Measurements from ENCODE around the gene STX8.
"Not testable (repeated sequence)": the region's sequence is repeated elsewhere in the genome, so short reads cannot be mapped to it uniquely, and the experiment has no call there.

Gene STX8

DNA sequence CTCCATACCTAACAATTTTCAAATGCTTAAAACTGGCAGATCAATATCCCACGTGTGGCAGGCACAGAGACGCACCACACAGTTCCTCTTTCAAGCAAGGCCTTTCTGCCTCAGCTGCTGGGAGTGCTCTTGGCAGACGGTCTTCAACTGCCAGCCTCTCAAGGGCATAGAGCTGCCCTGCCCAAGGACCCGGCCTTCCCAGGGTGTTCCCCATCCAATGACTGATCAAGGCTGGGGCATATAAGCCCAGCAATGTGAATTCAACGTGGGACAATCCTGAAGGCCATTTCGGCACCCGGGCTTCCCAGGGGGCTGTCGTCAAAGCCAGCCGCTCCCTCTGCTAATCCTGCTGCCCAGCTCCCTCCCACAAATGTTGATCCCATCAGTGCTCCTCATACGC, 107.1 kb downstream of the STX8 start:
- H3K9ac ChIP-seq (ENCODE audit: low read length) = no peak overlapping the region
- no peaks in the 10 kb centered on the region for H3K27me3 ChIP-seq (replicated peaks; ENCODE audit: control insufficient read depth, insufficient read depth, low read length)
- H3K36me3 ChIP-seq (ENCODE audit: control insufficient read depth, insufficient read depth, low read length, severe bottlenecking) = no peaks in the 10 kb centered on the region
- peaks cover 10% of the 10 kb centered on the region for H3K4me1 ChIP-seq (ENCODE audit: control insufficient read depth, insufficient read depth, low read length)
- H3K4me3 ChIP-seq (ENCODE audit: low read length) = no peak overlapping the region
- no peak for DNase-seq (ENCODE audit: low read depth)
- H3K9me3 ChIP-seq (ENCODE audit: control insufficient read depth, low read length) = no peaks in the 10 kb centered on the region

DNA sequence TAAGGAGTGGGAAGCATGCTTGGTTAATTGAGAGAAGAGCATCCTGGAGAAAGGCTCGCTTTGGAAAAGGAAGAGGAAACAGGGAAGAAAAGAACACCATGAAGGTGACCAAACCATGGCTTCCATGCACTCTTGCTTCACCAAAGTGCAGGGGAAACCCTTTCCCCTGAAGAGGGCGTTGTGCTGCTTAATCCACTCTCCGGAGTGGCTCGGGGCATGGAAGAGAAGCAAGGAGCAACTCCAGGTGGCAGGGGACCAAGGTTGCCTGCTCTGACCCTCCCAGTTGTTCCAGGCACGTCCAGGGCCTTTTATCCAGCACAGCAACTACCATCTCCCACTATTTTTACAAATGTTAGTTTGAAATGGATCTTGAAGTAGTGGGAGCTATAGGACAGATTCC, 108.1 kb downstream of the STX8 start:
- Histone ChIP-seq H3K9me3 (ENCODE audit: control insufficient read depth, low read length) (no peaks in the 10 kb centered on the region), H3K4me1 (ENCODE audit: control insufficient read depth, insufficient read depth, low read length) (peaks cover 10% of the 10 kb centered on the region), H3K9ac (ENCODE audit: low read length) (no peak overlapping the region), H3K27me3 (replicated peaks; ENCODE audit: control insufficient read depth, insufficient read depth, low read length) (no peaks in the 10 kb centered on the region), H3K4me3 (ENCODE audit: low read length) (no peak overlapping the region), H3K36me3 (ENCODE audit: control insufficient read depth, insufficient read depth, low read length, severe bottlenecking) (no peaks in the 10 kb centered on the region)
- DNase-seq (ENCODE audit: low read depth) = no peak

DNA sequence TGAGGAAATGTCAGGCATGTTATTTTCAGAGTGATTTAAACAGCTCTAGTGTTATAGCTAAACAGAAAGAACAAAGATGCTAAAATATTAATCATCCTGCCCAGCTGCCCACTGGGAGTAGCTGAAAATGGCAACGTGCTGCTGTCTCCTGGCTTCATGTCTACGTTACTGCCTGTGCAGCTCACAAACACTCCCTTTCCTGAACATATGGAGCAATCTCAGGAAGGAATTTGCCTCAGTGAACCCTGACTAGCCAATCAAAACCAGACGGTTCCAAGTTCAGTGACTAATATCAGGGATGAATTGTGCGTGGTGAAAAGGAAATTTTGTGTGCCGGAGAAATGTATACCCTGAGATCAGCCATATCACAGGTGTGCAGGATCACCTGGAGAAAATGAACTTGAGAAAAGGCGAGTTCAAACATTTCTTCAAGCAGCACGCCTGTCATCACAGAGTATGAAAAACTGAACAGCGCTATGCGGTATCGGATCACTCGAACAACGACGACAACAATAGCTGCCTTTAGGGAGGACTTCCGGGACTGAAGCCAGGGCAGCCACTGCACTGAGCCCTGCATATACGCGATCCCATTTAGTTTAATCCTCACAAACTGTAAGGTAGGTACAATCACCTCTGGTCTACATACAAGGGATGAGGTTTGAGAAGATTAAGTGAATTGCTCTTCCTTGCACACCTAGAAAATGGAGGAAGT, 110.3 kb downstream of the STX8 start:
- no peaks in the 10 kb centered on the region for H3K36me3 ChIP-seq (ENCODE audit: control insufficient read depth, insufficient read depth, low read length, severe bottlenecking)
- H3K9ac ChIP-seq (ENCODE audit: low read length) = peak overlapping the region; percentile 52
- H3K27me3 ChIP-seq (replicated peaks; ENCODE audit: control insufficient read depth, insufficient read depth, low read length) = no peaks in the 10 kb centered on the region
- H3K9me3 ChIP-seq (ENCODE audit: control insufficient read depth, low read length) = no peaks in the 10 kb centered on the region
- DNase-seq (ENCODE audit: low read depth) = peak; percentile 53
- peaks cover 10% of the 10 kb centered on the region for H3K4me1 ChIP-seq (ENCODE audit: control insufficient read depth, insufficient read depth, low read length)
- peak overlapping the region; percentile 53 for H3K4me3 ChIP-seq (ENCODE audit: low read length)

DNA sequence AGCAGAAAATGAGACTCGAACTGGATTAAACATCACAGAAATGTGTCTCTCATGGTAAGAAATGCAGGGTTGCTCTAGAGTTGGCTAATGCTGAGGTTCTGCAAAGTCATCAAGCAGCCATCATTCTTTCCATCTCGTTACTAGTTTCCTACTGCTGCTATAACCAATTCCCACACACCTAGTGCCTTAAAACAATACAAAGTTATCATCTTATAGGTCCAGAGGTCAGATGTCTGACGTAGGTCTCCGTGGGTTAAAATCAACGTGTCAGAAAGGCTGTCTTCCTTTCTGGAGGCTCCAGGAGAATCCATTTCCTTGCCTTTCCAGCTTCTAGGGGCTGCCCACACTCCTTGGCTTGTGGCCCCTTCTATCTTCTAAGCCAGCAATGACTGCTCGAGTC, 118.6 kb downstream of the STX8 start:
- no peaks in the 10 kb centered on the region for H3K36me3 ChIP-seq (ENCODE audit: control insufficient read depth, insufficient read depth, low read length, severe bottlenecking)

DNA sequence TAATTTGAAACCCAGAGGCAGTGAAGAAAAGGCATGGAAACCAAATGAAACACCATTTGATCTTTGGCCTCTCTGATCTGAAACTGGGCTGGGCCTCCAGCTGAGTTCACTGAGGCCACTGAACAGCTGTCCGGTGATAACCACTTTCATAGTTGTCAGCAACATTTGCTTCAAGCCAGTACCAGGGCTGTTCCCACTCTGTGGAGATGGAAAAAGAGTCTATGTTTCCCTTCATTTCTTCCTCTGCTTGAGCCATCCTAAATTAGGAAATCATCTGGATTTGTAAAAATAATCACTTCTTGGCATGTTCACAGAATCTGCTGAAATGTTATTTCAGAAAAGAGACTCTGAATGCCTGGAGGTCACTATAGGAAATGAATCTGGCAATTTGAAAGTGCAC, 119.3 kb downstream of the STX8 start:
- no peaks in the 10 kb centered on the region for H3K9me3 ChIP-seq (ENCODE audit: control insufficient read depth, low read length)

More for the DNA sequence above, 118.6 kb downstream of the STX8 start:
- Histone ChIP-seq H3K4me1 (ENCODE audit: control insufficient read depth, insufficient read depth, low read length) (peaks cover 15% of the 10 kb centered on the region), H3K9ac (ENCODE audit: low read length) (no peak overlapping the region), H3K4me3 (ENCODE audit: low read length) (no peak overlapping the region), H3K27me3 (replicated peaks; ENCODE audit: control insufficient read depth, insufficient read depth, low read length) (no peaks in the 10 kb centered on the region), H3K9me3 (ENCODE audit: control insufficient read depth, low read length) (no peaks in the 10 kb centered on the region)
- DNase-seq (ENCODE audit: low read depth) = no peak

DNA sequence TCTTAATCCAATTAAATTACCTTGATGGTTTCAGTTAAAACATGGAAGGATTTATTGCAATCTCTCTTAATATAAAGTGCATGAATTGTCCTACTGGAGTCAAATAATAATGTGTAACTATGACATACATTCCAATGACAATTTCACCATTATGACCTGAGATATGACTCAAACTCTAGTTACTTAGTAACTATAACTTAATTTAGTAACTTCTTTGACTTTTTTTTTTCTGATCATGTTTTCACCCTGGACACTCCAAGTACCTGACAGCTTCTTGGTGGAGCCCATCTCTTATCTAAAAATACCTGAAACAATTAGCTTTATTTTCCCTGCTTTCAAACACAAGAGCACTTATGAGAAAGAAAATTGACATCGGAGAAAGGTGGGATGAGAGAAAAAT, 123.7 kb downstream of the STX8 start:
- no peak overlapping the region for H3K9ac ChIP-seq (ENCODE audit: low read length)
- H3K4me3 ChIP-seq (ENCODE audit: low read length) = no peak overlapping the region
- no peaks in the 10 kb centered on the region for H3K36me3 ChIP-seq (ENCODE audit: control insufficient read depth, insufficient read depth, low read length, severe bottlenecking)
- no peaks in the 10 kb centered on the region for H3K27me3 ChIP-seq (replicated peaks; ENCODE audit: control insufficient read depth, insufficient read depth, low read length)
- H3K9me3 ChIP-seq (ENCODE audit: control insufficient read depth, low read length) = no peaks in the 10 kb centered on the region
- DNase-seq (ENCODE audit: low read depth) = no peak
- H3K4me1 ChIP-seq (ENCODE audit: control insufficient read depth, insufficient read depth, low read length) = peaks cover 20% of the 10 kb centered on the region

More for the DNA sequence above, 119.3 kb downstream of the STX8 start:
- Histone ChIP-seq H3K9ac (ENCODE audit: low read length) (no peak overlapping the region), H3K27me3 (replicated peaks; ENCODE audit: control insufficient read depth, insufficient read depth, low read length) (no peaks in the 10 kb centered on the region), H3K36me3 (ENCODE audit: control insufficient read depth, insufficient read depth, low read length, severe bottlenecking) (no peaks in the 10 kb centered on the region), H3K4me1 (ENCODE audit: control insufficient read depth, insufficient read depth, low read length) (peaks cover 20% of the 10 kb centered on the region), H3K4me3 (ENCODE audit: low read length) (no peak overlapping the region)
- no peak for DNase-seq (ENCODE audit: low read depth)

DNA sequence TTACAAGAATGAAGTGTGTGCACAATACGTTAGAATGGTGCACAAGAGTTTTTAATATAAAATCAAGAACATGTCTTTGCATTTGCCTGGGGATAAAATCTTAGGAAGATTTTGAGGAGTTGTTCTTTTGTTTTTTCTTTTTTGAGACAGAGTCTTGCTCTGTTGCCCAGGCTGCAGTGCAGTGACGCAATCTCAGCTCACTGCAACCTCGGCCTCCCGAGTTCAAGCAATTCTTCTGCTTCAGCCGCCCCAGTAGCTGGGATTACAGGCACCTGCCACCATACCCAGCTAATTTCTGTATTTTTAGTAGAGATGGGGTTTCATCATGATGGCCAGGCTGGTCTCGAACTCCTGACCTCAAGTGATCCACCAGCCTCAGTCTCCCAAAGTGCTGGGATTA, 128.3 kb downstream of the STX8 start:
- H3K27me3 ChIP-seq (replicated peaks; ENCODE audit: control insufficient read depth, insufficient read depth, low read length); H3K36me3 ChIP-seq (ENCODE audit: control insufficient read depth, insufficient read depth, low read length, severe bottlenecking); H3K9ac ChIP-seq (ENCODE audit: low read length); H3K4me1 ChIP-seq (ENCODE audit: control insufficient read depth, insufficient read depth, low read length); H3K9me3 ChIP-seq (ENCODE audit: control insufficient read depth, low read length); DNase-seq (ENCODE audit: low read depth); H3K4me3 ChIP-seq (ENCODE audit: low read length): not testable (repeated sequence)

DNA sequence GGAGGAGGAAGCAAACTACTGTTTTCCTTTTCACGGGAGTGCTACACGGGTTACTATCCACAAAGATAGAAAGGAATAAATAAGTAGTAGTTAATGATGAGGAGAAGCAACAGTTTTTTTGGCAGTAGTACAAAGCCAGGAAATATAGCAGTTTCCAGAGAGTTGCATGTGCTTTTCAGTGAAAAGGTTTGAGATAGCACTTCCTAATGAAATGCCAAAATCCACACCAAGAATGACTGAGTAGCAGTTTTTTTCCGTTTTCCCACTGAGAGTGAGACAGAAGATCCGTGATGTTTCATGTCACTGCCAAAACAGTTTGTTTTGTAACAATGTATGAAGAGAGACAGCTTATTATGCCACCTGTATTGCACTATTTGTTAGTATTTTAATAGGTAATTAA, 129.1 kb downstream of the STX8 start:
- Histone ChIP-seq H3K27me3 (replicated peaks; ENCODE audit: control insufficient read depth, insufficient read depth, low read length) (no peaks in the 10 kb centered on the region), H3K4me3 (ENCODE audit: low read length) (no peak overlapping the region), H3K9me3 (ENCODE audit: control insufficient read depth, low read length) (no peaks in the 10 kb centered on the region), H3K36me3 (ENCODE audit: control insufficient read depth, insufficient read depth, low read length, severe bottlenecking) (no peaks in the 10 kb centered on the region), H3K4me1 (ENCODE audit: control insufficient read depth, insufficient read depth, low read length) (no peaks in the 10 kb centered on the region), H3K9ac (ENCODE audit: low read length) (no peak overlapping the region)
- DNase-seq (ENCODE audit: low read depth) = no peak

DNA sequence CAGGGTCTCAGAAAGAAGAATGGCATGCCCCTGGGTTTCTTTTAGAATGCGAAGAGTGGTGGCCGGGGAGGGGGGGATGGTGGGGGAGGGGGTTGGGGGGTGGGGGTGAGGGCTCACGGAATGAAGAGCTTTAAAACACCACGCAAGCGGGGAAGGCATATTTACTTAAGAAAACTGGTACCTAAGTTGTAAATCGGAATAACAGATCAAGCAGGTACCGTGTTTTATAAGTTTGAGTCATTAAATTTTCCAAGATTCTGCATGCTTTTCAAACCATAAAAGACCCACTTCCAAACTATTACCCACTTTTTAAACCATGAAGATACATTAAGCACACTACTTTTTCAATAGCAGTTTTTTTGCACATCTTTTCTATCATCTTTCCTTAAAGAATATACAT, 130.2 kb downstream of the STX8 start:
- no peak overlapping the region for H3K9ac ChIP-seq (ENCODE audit: low read length)
- no peaks in the 10 kb centered on the region for H3K9me3 ChIP-seq (ENCODE audit: control insufficient read depth, low read length)
- DNase-seq (ENCODE audit: low read depth) = no peak
- H3K4me1 ChIP-seq (ENCODE audit: control insufficient read depth, insufficient read depth, low read length) = no peaks in the 10 kb centered on the region
- no peaks in the 10 kb centered on the region for H3K27me3 ChIP-seq (replicated peaks; ENCODE audit: control insufficient read depth, insufficient read depth, low read length)
- no peak overlapping the region for H3K4me3 ChIP-seq (ENCODE audit: low read length)
- H3K36me3 ChIP-seq (ENCODE audit: control insufficient read depth, insufficient read depth, low read length, severe bottlenecking) = no peaks in the 10 kb centered on the region

DNA sequence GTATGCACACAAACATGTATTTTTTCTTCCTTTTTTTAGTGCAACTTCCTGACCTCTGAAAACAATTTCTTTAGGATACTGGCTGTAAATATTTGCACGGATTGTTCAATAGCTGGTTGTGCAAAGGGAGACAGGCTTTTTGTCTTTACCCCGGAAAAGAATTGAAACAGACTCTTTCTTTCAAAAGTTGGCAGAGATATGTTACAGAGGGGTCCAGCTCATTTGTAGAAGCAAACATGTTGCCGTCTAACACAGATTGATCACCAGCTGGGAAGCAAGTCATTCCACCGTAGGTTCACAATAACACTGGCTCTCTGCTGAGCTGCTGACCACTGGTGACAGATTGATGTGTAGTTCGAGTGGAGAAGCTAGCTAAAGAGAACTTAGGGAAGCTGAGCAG, 130.9 kb downstream of the STX8 start:
- Histone ChIP-seq H3K4me3 (ENCODE audit: low read length) (no peak overlapping the region), H3K9ac (ENCODE audit: low read length) (no peak overlapping the region), H3K27me3 (replicated peaks; ENCODE audit: control insufficient read depth, insufficient read depth, low read length) (no peaks in the 10 kb centered on the region), H3K36me3 (ENCODE audit: control insufficient read depth, insufficient read depth, low read length, severe bottlenecking) (no peaks in the 10 kb centered on the region), H3K9me3 (ENCODE audit: control insufficient read depth, low read length) (no peaks in the 10 kb centered on the region), H3K4me1 (ENCODE audit: control insufficient read depth, insufficient read depth, low read length) (no peaks in the 10 kb centered on the region)
- no peak for DNase-seq (ENCODE audit: low read depth)

DNA sequence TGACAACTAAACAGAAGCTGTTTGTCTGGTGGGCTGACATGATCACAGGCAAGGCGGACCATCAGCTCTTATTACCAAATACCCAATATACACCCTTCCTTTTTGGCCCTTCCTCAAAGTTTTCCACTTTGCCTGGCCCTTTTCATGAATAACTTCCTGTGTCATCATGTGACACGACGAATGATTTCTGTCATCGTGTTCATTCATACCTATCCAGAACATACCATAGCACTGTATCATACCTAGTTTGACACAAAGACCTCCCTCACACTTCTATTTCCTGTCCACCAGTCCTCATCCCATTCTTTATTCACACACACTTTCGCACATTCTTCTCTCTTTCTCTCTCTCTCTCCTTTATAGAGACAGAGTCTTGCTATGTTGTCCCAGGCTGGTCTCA, 131.8 kb downstream of the STX8 start:
- Histone ChIP-seq H3K27me3 (replicated peaks; ENCODE audit: control insufficient read depth, insufficient read depth, low read length) (no peaks in the 10 kb centered on the region), H3K36me3 (ENCODE audit: control insufficient read depth, insufficient read depth, low read length, severe bottlenecking) (no peaks in the 10 kb centered on the region), H3K4me1 (ENCODE audit: control insufficient read depth, insufficient read depth, low read length) (no peaks in the 10 kb centered on the region), H3K4me3 (ENCODE audit: low read length) (no peak overlapping the region), H3K9ac (ENCODE audit: low read length) (no peak overlapping the region), H3K9me3 (ENCODE audit: control insufficient read depth, low read length) (no peaks in the 10 kb centered on the region)
- DNase-seq (ENCODE audit: low read depth) = no peak

DNA sequence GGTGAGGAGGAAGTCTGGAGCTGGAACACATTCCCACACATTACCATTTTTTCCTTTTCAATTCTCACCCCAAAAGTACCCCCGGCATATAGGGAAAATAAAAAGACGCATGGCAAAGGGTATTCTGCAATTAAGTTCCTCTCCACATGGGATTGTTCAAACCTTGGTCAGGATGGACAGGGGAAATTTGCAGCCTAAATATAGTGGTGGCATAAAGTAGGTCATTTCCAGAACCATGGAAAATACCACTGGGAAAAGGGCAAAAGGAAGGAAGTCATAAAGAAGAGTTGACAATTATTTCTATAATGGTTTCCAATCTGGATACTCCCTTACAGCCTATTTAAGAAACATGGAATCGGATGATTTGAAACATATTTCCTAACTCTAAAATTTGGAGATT, 135.8 kb downstream of the STX8 start:
- Histone ChIP-seq H3K4me1 (ENCODE audit: control insufficient read depth, insufficient read depth, low read length) (peaks cover 15% of the 10 kb centered on the region), H3K36me3 (ENCODE audit: control insufficient read depth, insufficient read depth, low read length, severe bottlenecking) (no peaks in the 10 kb centered on the region), H3K4me3 (ENCODE audit: low read length) (no peak overlapping the region), H3K9ac (ENCODE audit: low read length) (no peak overlapping the region), H3K9me3 (ENCODE audit: control insufficient read depth, low read length) (no peaks in the 10 kb centered on the region), H3K27me3 (replicated peaks; ENCODE audit: control insufficient read depth, insufficient read depth, low read length) (no peaks in the 10 kb centered on the region)
- DNase-seq (ENCODE audit: low read depth) = no peak

All from adipocyte (in vitro differentiated cells).